Karpas-422 (cell line): ENCODE measurements around the gene GTPBP6. TPM values are rescaled to one million over a fixed set of nuclear protein-coding genes. Genes with fewer than 3 reads are reported as not detected.
"Not testable (repeated sequence)": the region's sequence is repeated elsewhere in the genome, so short reads cannot be mapped to it uniquely, and the experiment has no call there.

Experiments used
- DNase-seq: peaks from one replicate; pipeline ENCODE4 v3.0.0-alpha.2; 2015
- H2AFZ ChIP-seq: fragments of 200-600 bp; sonication (generic); 2 replicates; pipeline ENCODE4 v1.6.1; 2014; ENCODE audit warnings: antibody characterized with exemption, low read length, mixed read lengths
- H3K27ac ChIP-seq: fragments of 200-600 bp; sonication (generic); 2 replicates; pipeline ENCODE4 v1.5.1; 2014; ENCODE audit warnings: mild to moderate bottlenecking, low read length, moderate library complexity
- H3K27me3 ChIP-seq: fragments of 200-600 bp; sonication (generic); 2 replicates; pipeline ENCODE4 v1.6.1; 2014; ENCODE audit warnings: low read length, mixed read lengths
- H3K36me3 ChIP-seq: fragments of 200-600 bp; sonication (generic); 2 replicates; pipeline ENCODE4 v1.6.1; 2014; ENCODE audit warnings: low read length, mixed read lengths; ENCODE audit not compliant: insufficient read depth
- H3K4me1 ChIP-seq: fragments of 200-600 bp; sonication (generic); 2 replicates; pipeline ENCODE4 v1.6.1; 2014; ENCODE audit warnings: mild to moderate bottlenecking, low read length, mixed read lengths
- H3K4me2 ChIP-seq: fragments of 200-600 bp; sonication (generic); 2 replicates; pipeline ENCODE4 v1.6.1; 2014; ENCODE audit warnings: low read length, low read depth, mild to moderate bottlenecking; ENCODE audit not compliant: poor library complexity, severe bottlenecking
- H3K4me3 ChIP-seq: fragments of 200-600 bp; sonication (generic); 2 replicates; pipeline ENCODE4 v1.5.1; 2014; ENCODE audit warnings: mild to moderate bottlenecking, antibody characterized with exemption, low read length, mixed read lengths
- H3K79me2 ChIP-seq: fragments of 200-600 bp; sonication (generic); 2 replicates; pipeline ENCODE4 v1.6.1; 2014; ENCODE audit warnings: mild to moderate bottlenecking, low read length, mixed read lengths
- H3K9ac ChIP-seq: fragments of 200-600 bp; sonication (generic); 2 replicates; pipeline ENCODE4 v1.6.0; 2014; ENCODE audit warnings: low read length
- H3K9me2 ChIP-seq: fragments of 200-600 bp; sonication (generic), shearing (Covaris generic); replicated peaks from 2 replicates; pipeline ENCODE4 v1.6.0; 2014; ENCODE audit warnings: mild to moderate bottlenecking, low read length, moderate library complexity; ENCODE audit not compliant: insufficient read depth
- H3K9me3 ChIP-seq: fragments of 300-700, 200-600 bp; sonication (generic); 2 replicates; pipeline ENCODE4 v1.6.1; 2014; ENCODE audit warnings: low read length, mixed read lengths
- H4K20me1 ChIP-seq: fragments of 200-600 bp; sonication (generic); 2 replicates; pipeline ENCODE4 v1.6.1; 2014; ENCODE audit warnings: mild to moderate bottlenecking, antibody characterized with exemption, low read length, low read depth; ENCODE audit not compliant: insufficient read depth
- total RNA-seq: library from RNA; depleted of rRNA; stranded (reverse); fragments of >200 nt; shearing (Covaris generic); gene quantifications from 2 replicates; pipeline ENCODE4 v1.2.3, GENCODE V29; 2014; ENCODE audit warnings: low replicate concordance

The GTPBP6 gene
- total RNA-seq, 1 experiment from 2014 or later: 19.4 TPM

GRCh38 chrX:333611-334311 lies 15.2 kb upstream of the GTPBP6 start:
- H2AFZ ChIP-seq: no peak overlapping the region
- no peak for DNase-seq
- no peak overlapping the region for H3K27ac ChIP-seq

GRCh38 chrX:332916-333610 lies 14.5 kb upstream of the GTPBP6 start:
- no peaks in the 10 kb centered on the region for H3K79me2 ChIP-seq
- no peaks in the 10 kb centered on the region for H3K9me2 ChIP-seq
- no peak overlapping the region for H3K27ac ChIP-seq
- no peak overlapping the region for H3K4me3 ChIP-seq
- H3K9ac ChIP-seq: no peak overlapping the region
- H3K4me1 ChIP-seq: no peaks in the 10 kb centered on the region
- H3K9me3 ChIP-seq: no peaks in the 10 kb centered on the region
- H4K20me1 ChIP-seq: no peaks in the 10 kb centered on the region
- H2AFZ ChIP-seq: no peak overlapping the region
- H3K36me3 ChIP-seq: peaks cover 3% of the 10 kb centered on the region; the same call in 1 of the 2 replicates
- H3K27me3 ChIP-seq: no peaks in the 10 kb centered on the region
- no peak overlapping the region for H3K4me2 ChIP-seq
- DNase-seq: no peak

More at GRCh38 chrX:333611-334311, 15.2 kb upstream of the GTPBP6 start:
- Histone ChIP-seq H3K36me3 (peaks cover 4% of the 10 kb centered on the region; the same call in 1 of the 2 replicates), H4K20me1 (no peaks in the 10 kb centered on the region), H3K4me3 (no peak overlapping the region), H3K9me2 (no peaks in the 10 kb centered on the region), H3K9ac (no peak overlapping the region), H3K4me2 (no peak overlapping the region), H3K4me1 (no peaks in the 10 kb centered on the region), H3K9me3 (no peaks in the 10 kb centered on the region), H3K27me3 (no peaks in the 10 kb centered on the region), H3K79me2 (no peaks in the 10 kb centered on the region)

GRCh38 chrX:332496-332860 lies 13.9 kb upstream of the GTPBP6 start:
- Histone ChIP-seq H3K9me3 (no peaks in the 10 kb centered on the region), H4K20me1 (no peaks in the 10 kb centered on the region), H3K4me2 (no peak overlapping the region), H2AFZ (no peak overlapping the region), H3K4me1 (no peaks in the 10 kb centered on the region), H3K27ac (no peak overlapping the region), H3K36me3 (peaks cover 3% of the 10 kb centered on the region; the same call in 1 of the 2 replicates), H3K79me2 (no peaks in the 10 kb centered on the region), H3K9me2 (no peaks in the 10 kb centered on the region), H3K4me3 (no peak overlapping the region), H3K27me3 (no peaks in the 10 kb centered on the region), H3K9ac (no peak overlapping the region)
- no peak for DNase-seq

- Histone ChIP-seq H3K27me3 (no peaks in the 10 kb centered on the region), H3K4me1 (no peaks in the 10 kb centered on the region), H3K36me3 (peaks cover 3% of the 10 kb centered on the region; the same call in 1 of the 2 replicates), H3K4me2 (no peak overlapping the region), H3K9me2 (no peaks in the 10 kb centered on the region), H3K4me3 (no peak overlapping the region), H2AFZ (no peak overlapping the region), H3K79me2 (no peaks in the 10 kb centered on the region), H3K9ac (no peak overlapping the region), H3K9me3 (no peaks in the 10 kb centered on the region), H3K27ac (no peak overlapping the region), H4K20me1 (no peaks in the 10 kb centered on the region)
- DNase-seq: no peak
Observed at GRCh38 chrX:331825-332495, 13.4 kb upstream of the GTPBP6 start.

GRCh38 chrX:331151-331824 lies 12.7 kb upstream of the GTPBP6 start:
- no peaks in the 10 kb centered on the region for H3K4me1 ChIP-seq
- H3K9me2 ChIP-seq: no peaks in the 10 kb centered on the region
- no peak overlapping the region for H2AFZ ChIP-seq
- H3K9ac ChIP-seq: no peak overlapping the region
- no peak overlapping the region for H3K4me3 ChIP-seq
- no peak for DNase-seq
- no peak overlapping the region for H3K4me2 ChIP-seq
- no peaks in the 10 kb centered on the region for H3K79me2 ChIP-seq
- H3K27ac ChIP-seq: no peak overlapping the region
- H3K27me3 ChIP-seq: no peaks in the 10 kb centered on the region
- H4K20me1 ChIP-seq: no peaks in the 10 kb centered on the region
- no peaks in the 10 kb centered on the region for H3K9me3 ChIP-seq
- H3K36me3 ChIP-seq: peaks cover 3% of the 10 kb centered on the region; the same call in 1 of the 2 replicates

GRCh38 chrX:330726-331150 lies 12.1 kb upstream of the GTPBP6 start:
- H3K4me3 ChIP-seq: no peak overlapping the region
- no peak overlapping the region for H2AFZ ChIP-seq

GRCh38 chrX:330141-330725 lies 11.6 kb upstream of the GTPBP6 start:
- H3K9ac ChIP-seq, H3K4me1 ChIP-seq, H3K9me2 ChIP-seq, DNase-seq, H2AFZ ChIP-seq, H3K79me2 ChIP-seq, H4K20me1 ChIP-seq, H3K4me3 ChIP-seq, H3K27me3 ChIP-seq, H3K9me3 ChIP-seq, H3K27ac ChIP-seq, H3K4me2 ChIP-seq, H3K36me3 ChIP-seq: not testable (repeated sequence)

More at GRCh38 chrX:330726-331150, 12.1 kb upstream of the GTPBP6 start:
- Histone ChIP-seq H3K27ac (no peak overlapping the region), H3K36me3 (peaks cover 3% of the 10 kb centered on the region; the same call in 1 of the 2 replicates), H3K9me3 (no peaks in the 10 kb centered on the region), H3K79me2 (no peaks in the 10 kb centered on the region), H4K20me1 (no peaks in the 10 kb centered on the region), H3K9me2 (no peaks in the 10 kb centered on the region), H3K27me3 (no peaks in the 10 kb centered on the region), H3K9ac (no peak overlapping the region), H3K4me1 (no peaks in the 10 kb centered on the region), H3K4me2 (no peak overlapping the region)
- no peak for DNase-seq
